GM21423 (cell line): ENCODE measurements around the gene ATF4.

Experiments used
- ATAC-seq: cut with Tn5 transposase; IDR thresholded peaks from one replicate; pipeline ENCODE4 v1.9.1; 2021; ENCODE audit warnings: mild to moderate bottlenecking, moderate library complexity; ENCODE audit not compliant: unreplicated experiment

ATF4 gene

GRCh38 chr22:39556970-39557841 is 36.8 kb downstream of the ATF4 start:
- no peak for ATAC-seq

- no peak for ATAC-seq
These were observed 37.9 kb downstream of the ATF4 start for GRCh38 chr22:39558254-39558727.

GRCh38 chr22:39558950-39559349 is 38.6 kb downstream of the ATF4 start:
- ATAC-seq: no peak

GRCh38 chr22:39559456-39560105 is 39.2 kb downstream of the ATF4 start:
- ATAC-seq: no peak

- no peak for ATAC-seq
These were observed 39.8 kb downstream of the ATF4 start for GRCh38 chr22:39560127-39560526.

- ATAC-seq: no peak
These were observed 42.6 kb downstream of the ATF4 start for GRCh38 chr22:39562839-39563489.

DNA sequence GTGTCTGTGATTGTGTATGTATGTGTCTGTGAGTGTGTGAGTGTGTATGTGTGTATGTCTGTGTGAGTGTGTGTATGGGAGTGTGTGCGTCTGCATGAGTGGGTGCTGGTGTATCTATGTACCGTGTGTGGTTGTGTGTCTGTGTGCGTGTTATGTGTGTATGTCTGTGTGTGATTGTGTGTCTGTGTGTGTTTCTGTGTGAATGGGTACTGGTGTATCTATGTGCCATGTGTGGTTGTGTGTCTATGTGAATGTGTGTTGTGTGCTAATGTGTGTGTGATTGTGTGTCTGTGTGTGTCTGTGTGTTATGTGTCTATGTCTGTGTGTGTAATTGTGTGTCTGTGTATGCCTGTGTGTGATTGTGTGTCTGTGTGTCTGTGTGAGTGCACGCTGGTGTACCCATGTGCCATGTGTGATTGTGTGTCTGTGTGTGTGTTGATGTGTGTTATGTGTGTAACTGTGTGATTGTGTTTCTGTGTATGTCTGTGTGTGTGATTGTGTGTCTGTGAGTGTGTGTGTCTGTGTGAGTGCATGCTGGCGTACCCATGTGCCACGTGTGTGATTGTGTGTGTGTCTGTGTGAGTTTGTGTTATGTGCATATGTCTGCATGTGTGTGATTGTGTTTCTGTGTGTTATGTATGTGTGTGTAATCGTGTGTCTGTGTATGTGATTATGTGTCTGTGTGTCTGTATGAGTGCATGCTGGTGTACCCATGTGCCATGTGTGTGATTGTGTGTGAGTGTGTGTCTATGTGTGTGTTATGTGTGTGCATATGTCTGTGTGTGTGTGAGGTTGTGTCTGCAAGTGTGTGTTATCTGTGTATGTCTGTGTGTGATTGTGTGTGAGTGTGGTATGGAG is 43.4 kb downstream of the ATF4 start:
- ATAC-seq: no peak

GRCh38 chr22:39565414-39565944 is 45.1 kb downstream of the ATF4 start:
- no peak for ATAC-seq

- ATAC-seq: no peak
These were observed 47.0 kb downstream of the ATF4 start for GRCh38 chr22:39567135-39567946.

GRCh38 chr22:39568278-39568981 is 48.1 kb downstream of the ATF4 start:
- ATAC-seq: no peak

DNA sequence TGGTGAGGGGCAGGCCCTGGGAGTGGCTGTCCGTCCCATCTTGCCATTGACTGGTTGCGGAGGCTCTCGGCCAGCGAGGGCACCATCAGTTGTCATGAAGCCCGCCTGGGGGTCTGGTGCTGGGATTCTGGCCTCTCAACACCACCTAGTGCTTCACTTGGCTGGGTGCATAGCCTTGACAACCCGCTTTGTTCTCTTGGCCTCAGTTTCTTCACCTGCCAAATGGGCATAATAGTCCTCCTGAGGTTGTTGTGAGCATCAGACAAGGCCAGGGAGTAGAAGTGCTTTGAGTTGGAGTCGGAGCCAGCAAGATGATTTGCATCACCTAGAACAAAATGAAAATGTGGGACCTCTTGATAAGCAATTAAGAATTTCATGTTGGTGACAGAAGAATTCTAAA is 48.7 kb downstream of the ATF4 start:
- no peak for ATAC-seq

DNA sequence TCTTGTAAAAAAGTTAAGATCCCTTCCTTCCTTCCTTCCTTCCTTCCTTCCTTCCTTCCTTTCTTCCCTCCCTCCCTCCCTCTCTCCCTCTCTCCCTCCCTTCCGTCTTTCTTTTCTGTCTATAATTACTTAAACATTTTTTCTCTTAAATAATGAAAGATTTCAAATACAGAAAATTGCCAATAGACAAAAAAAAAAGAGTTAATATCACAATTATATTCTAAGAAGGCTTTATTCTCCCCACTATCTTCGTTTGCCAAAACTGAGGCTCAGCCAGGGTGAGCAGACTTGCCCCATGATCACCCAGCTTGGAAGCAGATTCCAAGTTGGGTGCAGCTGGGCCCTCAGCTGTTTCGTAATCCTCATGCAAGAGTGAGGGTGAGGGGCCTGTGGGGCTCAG is 49.9 kb downstream of the ATF4 start:
- ATAC-seq: no peak

DNA sequence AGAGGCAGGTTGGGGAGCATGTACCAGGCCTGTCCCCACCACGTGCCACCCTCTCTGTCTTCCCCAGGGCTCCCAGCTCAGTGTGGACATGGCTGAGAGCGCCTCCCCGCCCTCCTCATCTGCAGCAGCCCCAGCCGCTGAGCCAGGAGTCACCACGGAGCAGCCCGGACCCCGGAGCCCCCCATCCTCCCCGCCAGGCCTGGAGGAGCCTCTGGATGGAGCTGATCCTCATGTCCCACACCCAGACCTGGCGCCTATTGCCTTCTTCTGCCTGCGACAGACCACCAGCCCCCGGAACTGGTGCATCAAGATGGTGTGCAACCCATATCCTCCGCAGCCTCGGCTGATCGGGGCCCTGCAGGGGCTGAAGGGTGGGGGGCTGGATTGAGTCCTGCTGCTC is 50.3 kb downstream of the ATF4 start, which contains the start of gene CACNA1I:
Gene CACNA1I (plus strand): TSS at position 89 of the 400 bp plus-strand sequence. CDS start 0 bp downstream, at position 89.
- no peak for ATAC-seq

DNA sequence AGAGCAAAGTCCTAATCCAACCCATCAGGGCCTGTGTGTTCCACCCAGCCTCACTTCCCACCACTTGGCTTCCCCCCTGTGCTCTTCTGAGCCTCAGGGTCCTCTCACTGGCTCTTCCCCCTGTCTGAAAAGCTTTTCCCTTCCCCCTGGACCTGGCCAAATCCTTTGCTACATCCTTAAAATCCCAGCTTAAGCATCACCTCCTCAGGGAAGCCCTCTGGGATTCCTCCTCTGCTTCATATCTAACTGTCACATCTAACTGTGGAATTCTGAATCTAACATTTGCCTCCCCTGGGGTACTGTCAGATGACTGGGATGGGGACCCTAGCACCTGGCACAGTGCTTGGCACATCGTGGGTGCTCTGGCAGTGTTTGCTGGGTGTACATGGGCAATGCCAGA is 51.2 kb downstream of the ATF4 start:
- no peak for ATAC-seq
